ENCODE data around the gene CEACAM20.
"Not testable (repeated sequence)": the region's sequence is repeated elsewhere in the genome, so short reads cannot be mapped to it uniquely, and the experiment has no call there.

The CEACAM20 gene

DNA sequence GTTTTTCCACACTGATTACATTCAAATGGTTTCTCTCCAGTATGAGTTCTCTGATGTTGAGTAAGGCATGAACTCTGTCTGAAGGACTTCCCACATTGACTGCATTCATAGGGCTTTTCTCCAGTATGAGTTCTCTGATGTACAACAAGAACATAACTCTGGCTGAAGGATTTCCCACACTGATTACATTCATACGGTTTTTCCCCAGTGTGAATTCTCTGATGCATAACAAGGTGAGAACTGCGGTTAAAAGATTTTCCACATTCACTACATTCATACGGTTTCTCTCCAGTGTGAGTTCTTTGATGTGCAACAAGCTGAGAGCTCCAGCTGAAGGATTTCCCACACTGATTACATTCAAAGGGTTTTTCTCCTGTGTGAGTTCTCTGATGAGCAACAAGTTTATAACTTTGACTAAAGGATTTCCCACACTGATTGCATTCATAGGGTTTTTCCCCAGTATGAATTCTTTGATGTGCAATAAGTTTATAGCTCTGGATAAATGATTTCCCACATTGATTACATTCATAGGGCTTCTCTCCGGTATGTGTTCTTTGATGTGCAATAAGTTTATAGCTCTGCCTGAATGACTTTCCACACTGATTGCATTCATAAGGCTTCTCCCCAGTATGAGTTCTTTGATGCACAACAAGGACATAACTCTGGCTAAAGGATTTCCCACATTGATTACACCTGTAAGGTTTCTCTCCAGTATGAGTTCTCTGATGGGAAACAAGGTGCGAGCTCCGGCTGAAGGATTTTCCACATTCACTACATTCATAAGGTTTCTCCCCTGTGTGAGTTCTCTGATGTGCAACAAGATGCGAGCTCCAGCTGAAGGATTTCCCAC, 52.7 kb downstream of the CEACAM20 start:
- no peak for DNase-seq

DNA sequence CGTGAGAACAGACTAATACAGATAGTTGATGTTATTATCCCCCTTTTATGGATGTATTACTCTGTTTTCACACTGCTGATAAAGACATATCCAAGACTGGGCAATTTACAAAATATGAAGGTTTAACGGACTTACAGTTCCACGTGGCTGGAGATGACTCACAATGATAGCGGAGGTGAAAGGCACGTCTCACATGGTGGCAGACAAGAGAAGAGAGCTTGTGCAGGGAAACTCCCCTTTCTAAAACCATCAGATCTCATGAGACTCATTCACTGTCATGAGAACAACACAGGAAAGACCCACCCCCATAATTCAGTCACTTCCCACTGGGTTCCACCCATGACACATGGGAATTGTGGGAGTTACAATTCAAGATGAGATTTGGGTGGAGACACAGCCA, 60.7 kb downstream of the CEACAM20 start:
- not testable (repeated sequence) for DNase-seq

DNA sequence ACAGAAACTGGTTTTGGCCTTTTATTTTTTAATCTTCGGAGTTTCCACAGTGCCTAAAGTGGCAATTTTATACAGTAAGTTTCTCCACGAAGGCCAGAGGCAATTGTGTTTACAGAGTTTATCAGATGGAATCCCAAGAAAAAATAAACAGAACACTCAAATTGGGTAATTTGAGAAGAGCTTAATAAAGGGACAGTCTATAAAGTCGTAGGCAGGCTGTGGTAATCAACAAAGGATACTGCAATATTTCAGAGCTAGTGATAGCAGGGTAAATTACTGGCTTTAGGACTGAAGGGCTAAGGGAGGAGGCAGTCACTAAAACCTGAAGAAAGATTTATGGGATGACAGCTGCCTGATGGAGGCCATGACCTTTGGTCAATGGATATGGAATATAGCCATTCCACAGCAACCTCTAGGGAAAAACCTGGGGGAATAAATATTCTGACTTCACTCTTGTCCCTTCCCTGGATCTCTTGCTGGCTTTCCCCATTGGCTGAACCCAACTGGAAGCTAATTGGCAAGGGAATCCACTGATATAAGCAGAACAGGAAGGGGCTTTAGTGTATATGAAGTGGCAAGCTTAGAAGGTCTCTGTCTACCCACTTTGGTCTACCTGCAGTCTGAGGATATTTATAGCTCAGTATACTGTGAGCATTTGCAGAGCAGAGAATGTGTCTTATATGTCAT, 66.7 kb downstream of the CEACAM20 start:
- DNase-seq, result not testable (repeated sequence)

Measured in activated CD4-positive, alpha-beta T cell treated with anti-CD3 and anti-CD28 coated beads for 4 hours (primary cell).